DND-41 (cell line): Measurements from ENCODE around the gene UBE3D.

ENCODE experiments used
- EZH2 ChIP-seq: IDR thresholded peaks from 3 replicates; pipeline ENCODE4 v1.6.1; 2012; ENCODE audit warnings: borderline replicate concordance, low read depth, mild to moderate bottlenecking, moderate library complexity, low read length, inconsistent platforms; ENCODE audit not compliant: severe bottlenecking
- TF ChIP-seq, protein P1 (sequence below): IDR thresholded peaks from 2 replicates; pipeline ENCODE4 v1.5.1; 2012; ENCODE audit warnings: borderline replicate concordance, low read length, moderate library complexity, mild to moderate bottlenecking; ENCODE audit not compliant: poor library complexity, severe bottlenecking; ENCODE audit errors: extremely low read depth

DNA sequence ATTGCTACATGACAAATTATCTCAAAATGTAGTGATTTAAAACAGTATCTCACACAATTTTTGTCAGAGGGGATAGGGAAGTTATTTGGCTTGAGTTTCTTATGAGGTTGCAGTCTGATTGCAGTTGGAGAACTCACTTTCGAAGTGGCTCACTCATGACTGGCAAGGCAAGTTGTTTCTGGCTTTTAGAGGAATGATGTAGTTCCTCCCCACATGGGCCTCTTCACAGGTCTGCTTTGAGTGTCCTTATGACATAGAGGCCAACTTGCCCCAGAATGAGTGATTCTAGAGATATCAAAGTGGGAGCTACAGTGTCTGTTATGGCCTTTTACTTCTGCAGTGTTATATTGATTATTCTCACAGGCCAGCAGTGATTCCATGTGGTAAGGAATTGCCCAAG is 8.0 kb upstream of the UBE3D start:
- TF ChIP-seq, protein P1, sequence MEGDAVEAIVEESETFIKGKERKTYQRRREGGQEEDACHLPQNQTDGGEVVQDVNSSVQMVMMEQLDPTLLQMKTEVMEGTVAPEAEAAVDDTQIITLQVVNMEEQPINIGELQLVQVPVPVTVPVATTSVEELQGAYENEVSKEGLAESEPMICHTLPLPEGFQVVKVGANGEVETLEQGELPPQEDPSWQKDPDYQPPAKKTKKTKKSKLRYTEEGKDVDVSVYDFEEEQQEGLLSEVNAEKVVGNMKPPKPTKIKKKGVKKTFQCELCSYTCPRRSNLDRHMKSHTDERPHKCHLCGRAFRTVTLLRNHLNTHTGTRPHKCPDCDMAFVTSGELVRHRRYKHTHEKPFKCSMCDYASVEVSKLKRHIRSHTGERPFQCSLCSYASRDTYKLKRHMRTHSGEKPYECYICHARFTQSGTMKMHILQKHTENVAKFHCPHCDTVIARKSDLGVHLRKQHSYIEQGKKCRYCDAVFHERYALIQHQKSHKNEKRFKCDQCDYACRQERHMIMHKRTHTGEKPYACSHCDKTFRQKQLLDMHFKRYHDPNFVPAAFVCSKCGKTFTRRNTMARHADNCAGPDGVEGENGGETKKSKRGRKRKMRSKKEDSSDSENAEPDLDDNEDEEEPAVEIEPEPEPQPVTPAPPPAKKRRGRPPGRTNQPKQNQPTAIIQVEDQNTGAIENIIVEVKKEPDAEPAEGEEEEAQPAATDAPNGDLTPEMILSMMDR = no peak
- no peak for TF ChIP-seq EZH2
